ENCODE results near the gene GPR37. TPM values are rescaled to one million over a fixed set of nuclear protein-coding genes. Genes with fewer than 3 reads are reported as not detected.

GPR37 gene
- total and polyA plus RNA-seq, 10 of the 15 experiments (the other 5 are each of a cell fraction or from before 2014, with no cell fraction given): 0.02 TPM; not detected in 9

- TF ChIP-seq BHLHE40 (IDR thresholded peaks at IDR 0.05; ENCODE audit: borderline replicate concordance in 1 of 2, low read depth in 2 of 2, low read length in 1 of 2) (no peak), EZH2 (IDR thresholded peaks at IDR 0.05; ENCODE audit: borderline replicate concordance, control insufficient read depth, low read depth, low read length) (no peak)
Measured at GRCh38 chr7:124780056-124780455, 14.5 kb upstream of the GPR37 start (continued).

- H3K79me2 ChIP-seq (ENCODE audit: control insufficient read depth, insufficient read depth, low read length): no peaks in the 10 kb centered on the region
- no peaks in the 10 kb centered on the region for H3K4me1 ChIP-seq (ENCODE audit: control insufficient read depth, insufficient read depth, low read length)
- no peak overlapping the region for H3K4me2 ChIP-seq (ENCODE audit: control insufficient read depth, insufficient read depth)
- H3K27me3 ChIP-seq (replicated peaks in 1 of 2; ENCODE audit: control insufficient read depth in 2 of 2, insufficient read depth in 2 of 2, low read length in 1 of 2): no peaks in the 10 kb centered on the region
- no peaks in the 10 kb centered on the region for H4K20me1 ChIP-seq (ENCODE audit: control insufficient read depth, insufficient read depth)
- TF ChIP-seq ZNF217 (IDR thresholded peaks at IDR 0.05): no peak
- TF ChIP-seq SMAD5 (IDR thresholded peaks at IDR 0.05; ENCODE audit: low read depth): no peak
- no peak for TF ChIP-seq ZNF24 (IDR thresholded peaks at IDR 0.05)
- no peak for TF ChIP-seq POLR2AphosphoS5 (IDR thresholded peaks at IDR 0.05; ENCODE audit: low read length)
- TF ChIP-seq ZNF274 (IDR thresholded peaks at IDR 0.05; ENCODE audit: insufficient read depth, insufficient read length): no peak
- no peak for TF ChIP-seq MEF2A (IDR thresholded peaks at IDR 0.05; ENCODE audit: insufficient read depth, low read depth, low read length)
- TF ChIP-seq ESRRA (IDR thresholded peaks at IDR 0.05; ENCODE audit: low read length): no peak
- no peak for TF ChIP-seq EGR1 (IDR thresholded peaks at IDR 0.05; ENCODE audit: borderline replicate concordance in 1 of 2, low read depth in 2 of 2, low read length in 2 of 2)
- TF ChIP-seq RUNX3 (IDR thresholded peaks at IDR 0.05; ENCODE audit: low read length): no peak
- no peak for TF ChIP-seq BACH1 (IDR thresholded peaks at IDR 0.05; ENCODE audit: borderline replicate concordance)
- CTCF ChIA-PET: interaction anchor here (0.6 kb wide), 1 partner anchor 210 kb away, joined by 3 read pairs; no protein-coding TSS in a partner anchor
- DNase-seq (ENCODE audit: low read depth, low spot score) (no peak), FAIRE-seq (no peak), ATAC-seq (0 out of 3 replicates have a peak, but pooled peaks have one; percentile 34)
- in situ Hi-C loops (cut with MboI) (loop anchor here (10.0 kb wide), 1 partner anchor 615 kb away; no protein-coding TSS in a partner anchor), intact Hi-C loops (cut with micrococcal nuclease; ENCODE audit: unreplicated experiment) (loop anchor here (10.0 kb wide), 2 partner anchors 65 to 405 kb away; no protein-coding TSS in a partner anchor)
- POLR2A ChIA-PET: interaction anchor here (1.2 kb wide), 1 partner anchor 11 kb away, joined by 3 read pairs; no protein-coding TSS in a partner anchor
- no peaks in the 10 kb centered on the region for H3K36me3 ChIP-seq (ENCODE audit: control insufficient read depth in 2 of 2, insufficient read depth in 2 of 2, low read length in 1 of 2)
- RAD21 ChIA-PET (ENCODE audit: unreplicated experiment): no interaction called here
- no peak overlapping the region for H3K9ac ChIP-seq (ENCODE audit: control insufficient read depth, insufficient read depth, low read length)
- SMC1A ChIA-PET (ENCODE audit: uncharacterized antibody, unreplicated experiment): interaction anchor here (0.6 to 1.2 kb wide), 2 partner anchors 11 to 1553 kb away, joined by 4 read pairs; no protein-coding TSS in a partner anchor
- no peak overlapping the region for H2AFZ ChIP-seq (ENCODE audit: control insufficient read depth, low read depth, low read length)
- no peak overlapping the region for H3K27ac ChIP-seq (ENCODE audit: control insufficient read depth, insufficient read depth)
- H3K4me3 ChIP-seq: no peak overlapping the region
- BruUV-seq (replicated peaks): no TSS peak
- H3K9me3 ChIP-seq (replicated peaks; ENCODE audit: control insufficient read depth, insufficient read depth, low read length): no peaks in the 10 kb centered on the region
Measured at GRCh38 chr7:124779620-124780019, 14.0 kb upstream of the GPR37 start.

Data from GM12878 (cell line).